BJ (cell line): ENCODE measurements around the gene PPP3CA. TPM values are rescaled to one million over a fixed set of nuclear protein-coding genes. Genes with fewer than 3 reads are reported as not detected.

ENCODE experiments used
- CTCF ChIA-PET: fragments of 350-600 bp; formaldehyde crosslinking; extraction: SDS; loops from one replicate; lab custom pipeline; 2021; ENCODE audit warnings: antibody characterized with exemption, inconsistent platforms; lab: Yijun Ruan, JAX
- POLR2A ChIA-PET: fragments of 300-600 bp; sonication (Branson Sonifier 250); formaldehyde crosslinking; extraction: SDS; loops from one replicate; lab custom pipeline; 2021; ENCODE audit warnings: antibody characterized with exemption; lab: Charles Lee
- DNase-seq: peaks from one replicate; pipeline ENCODE4 v3.0.0-alpha.2; 2011; ENCODE audit warnings: low read depth
- H3K27me3 ChIP-seq: 2 replicates; pipeline ENCODE4 v1.6.0; 2011; ENCODE audit warnings: low read length; ENCODE audit not compliant: control insufficient read depth, insufficient read depth
- H3K36me3 ChIP-seq: 2 replicates; pipeline ENCODE4 v1.5.1; 2011; ENCODE audit warnings: low read length; ENCODE audit not compliant: control insufficient read depth, insufficient read depth
- H3K4me3 ChIP-seq: 2 replicates; pipeline ENCODE4 v1.5.1; 2011; ENCODE audit warnings: low read depth, mild to moderate bottlenecking, control low read depth, low read length
- polyA plus RNA-seq: library from polyadenylated mRNA; depleted of rRNA; stranded (reverse); fragments of >200 nt; gene quantifications from 2 replicates; pipeline ENCODE4 v1.2.3, GENCODE V29; 2011
- TF ChIP-seq, protein P1 (sequence below): IDR thresholded peaks from 2 replicates; pipeline ENCODE4 v1.5.1; 2011; ENCODE audit warnings: low read depth, mild to moderate bottlenecking, control low read depth, inconsistent platforms, low read length, moderate library complexity; ENCODE audit not compliant: insufficient read depth

The PPP3CA gene
- polyA plus RNA-seq, 1 experiment, result 10.6 TPM

DNA sequence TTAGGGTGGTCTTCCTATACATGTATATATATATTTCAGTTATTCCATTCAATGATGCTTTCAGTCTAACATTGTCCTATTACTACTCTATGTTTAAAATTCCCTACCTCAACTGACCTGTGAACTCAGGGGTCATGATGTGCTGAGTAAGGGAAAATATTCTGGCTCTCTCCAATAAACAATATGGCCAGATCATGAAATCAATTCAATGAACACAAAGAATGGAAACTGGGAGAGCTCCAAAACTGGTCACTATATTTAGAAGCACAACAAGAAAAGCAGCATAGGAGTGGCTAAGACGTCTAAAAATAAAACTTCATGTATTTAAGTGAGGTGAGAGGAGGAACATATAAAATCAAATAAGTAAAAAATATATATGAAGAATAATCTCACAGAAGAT, 304.5 kb downstream of the PPP3CA start:
- CTCF ChIA-PET, result no interaction called here
- TF ChIP-seq, protein P1, sequence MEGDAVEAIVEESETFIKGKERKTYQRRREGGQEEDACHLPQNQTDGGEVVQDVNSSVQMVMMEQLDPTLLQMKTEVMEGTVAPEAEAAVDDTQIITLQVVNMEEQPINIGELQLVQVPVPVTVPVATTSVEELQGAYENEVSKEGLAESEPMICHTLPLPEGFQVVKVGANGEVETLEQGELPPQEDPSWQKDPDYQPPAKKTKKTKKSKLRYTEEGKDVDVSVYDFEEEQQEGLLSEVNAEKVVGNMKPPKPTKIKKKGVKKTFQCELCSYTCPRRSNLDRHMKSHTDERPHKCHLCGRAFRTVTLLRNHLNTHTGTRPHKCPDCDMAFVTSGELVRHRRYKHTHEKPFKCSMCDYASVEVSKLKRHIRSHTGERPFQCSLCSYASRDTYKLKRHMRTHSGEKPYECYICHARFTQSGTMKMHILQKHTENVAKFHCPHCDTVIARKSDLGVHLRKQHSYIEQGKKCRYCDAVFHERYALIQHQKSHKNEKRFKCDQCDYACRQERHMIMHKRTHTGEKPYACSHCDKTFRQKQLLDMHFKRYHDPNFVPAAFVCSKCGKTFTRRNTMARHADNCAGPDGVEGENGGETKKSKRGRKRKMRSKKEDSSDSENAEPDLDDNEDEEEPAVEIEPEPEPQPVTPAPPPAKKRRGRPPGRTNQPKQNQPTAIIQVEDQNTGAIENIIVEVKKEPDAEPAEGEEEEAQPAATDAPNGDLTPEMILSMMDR, result no peak
- H3K27me3 ChIP-seq, result no peaks in the 10 kb centered on the region

DNA sequence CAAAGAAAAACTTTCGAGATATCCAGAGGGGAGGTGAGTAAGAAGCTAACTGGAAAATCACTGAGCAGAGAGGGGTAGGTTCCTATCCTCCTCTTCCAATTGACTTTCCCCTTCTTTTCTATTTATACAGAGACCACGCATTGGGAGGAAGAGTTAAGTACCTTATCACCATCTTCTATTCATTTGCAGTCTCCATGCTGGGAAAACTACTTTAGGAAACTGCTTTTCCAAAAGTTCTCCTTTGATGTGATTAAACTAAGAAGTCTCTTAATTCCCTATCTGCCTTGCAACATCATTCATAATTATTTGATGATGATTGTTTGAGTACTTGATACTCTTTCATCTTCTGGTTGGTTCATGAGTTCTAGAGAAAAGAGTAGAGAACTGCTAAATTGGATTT, 306.6 kb downstream of the PPP3CA start:
- ChIA-PET CTCF (no interaction called here), POLR2A (no interaction called here)
- Histone ChIP-seq H3K4me3 (no peak overlapping the region), H3K36me3 (0 out of 2 replicates have a peak, but pooled peaks cover 1% of the 10 kb centered on the region), H3K27me3 (no peaks in the 10 kb centered on the region)
- no peak for DNase-seq
- TF ChIP-seq, protein P1, result no peak

More for the DNA sequence above, 304.5 kb downstream of the PPP3CA start:
- DNase-seq, result no peak
- POLR2A ChIA-PET, result no interaction called here
- no peaks in the 10 kb centered on the region for H3K36me3 ChIP-seq
- H3K4me3 ChIP-seq, result no peak overlapping the region

DNA sequence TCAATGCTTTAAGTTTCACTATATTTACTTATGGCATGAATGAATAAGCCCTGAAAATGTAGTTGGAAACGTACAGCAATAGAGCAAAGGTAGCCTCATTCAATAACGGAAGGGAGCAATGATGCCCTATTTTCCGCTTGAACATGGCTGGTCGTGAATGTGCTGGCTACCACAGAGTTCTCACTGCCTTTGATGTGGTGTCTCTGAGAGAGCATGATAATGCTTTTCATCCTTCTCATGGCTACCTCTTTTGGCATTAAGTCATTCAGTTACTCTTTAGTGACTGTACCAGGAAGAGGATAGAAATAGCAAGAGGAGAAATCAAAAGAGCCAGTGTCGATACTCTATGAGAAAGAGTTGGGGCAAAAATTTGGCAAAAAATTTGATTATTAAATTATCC, 308.0 kb downstream of the PPP3CA start:
- Histone ChIP-seq H3K27me3 (no peaks in the 10 kb centered on the region), H3K36me3 (0 out of 2 replicates have a peak, but pooled peaks cover 1% of the 10 kb centered on the region), H3K4me3 (no peak overlapping the region)
- TF ChIP-seq, protein P1, result no peak
- CTCF ChIA-PET, result no interaction called here
- POLR2A ChIA-PET, result no interaction called here
- no peak for DNase-seq

DNA sequence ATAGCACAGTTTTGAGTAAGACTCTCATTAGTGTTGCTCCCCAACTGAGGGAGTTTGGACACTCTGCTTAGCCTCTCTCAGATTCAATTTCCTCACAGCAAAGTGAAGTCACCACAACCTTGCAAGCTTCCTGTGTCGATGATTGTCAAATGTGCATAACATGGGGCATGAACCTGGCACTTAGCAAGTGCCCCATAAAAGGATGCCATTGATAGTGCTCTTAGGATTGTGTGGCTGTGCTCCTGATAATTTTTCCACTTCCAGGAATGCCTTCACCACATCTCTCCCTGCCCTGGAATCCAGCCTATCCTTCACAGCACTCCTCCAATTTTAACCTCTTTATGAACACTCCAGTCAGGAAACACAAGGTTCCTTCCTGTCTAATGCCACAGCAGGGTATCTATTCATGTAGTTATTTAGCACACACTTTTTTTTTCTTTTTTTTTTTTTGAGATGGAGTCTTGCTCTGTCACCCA, 309.4 kb downstream of the PPP3CA start:
- POLR2A ChIA-PET, result no interaction called here
- CTCF ChIA-PET, result no interaction called here
- H3K27me3 ChIP-seq, result no peaks in the 10 kb centered on the region
- TF ChIP-seq, protein P1, result no peak
- no peak for DNase-seq
- H3K36me3 ChIP-seq, result peaks cover 1% of the 10 kb centered on the region; the same call in 1 of the 2 replicates
- no peak overlapping the region for H3K4me3 ChIP-seq

DNA sequence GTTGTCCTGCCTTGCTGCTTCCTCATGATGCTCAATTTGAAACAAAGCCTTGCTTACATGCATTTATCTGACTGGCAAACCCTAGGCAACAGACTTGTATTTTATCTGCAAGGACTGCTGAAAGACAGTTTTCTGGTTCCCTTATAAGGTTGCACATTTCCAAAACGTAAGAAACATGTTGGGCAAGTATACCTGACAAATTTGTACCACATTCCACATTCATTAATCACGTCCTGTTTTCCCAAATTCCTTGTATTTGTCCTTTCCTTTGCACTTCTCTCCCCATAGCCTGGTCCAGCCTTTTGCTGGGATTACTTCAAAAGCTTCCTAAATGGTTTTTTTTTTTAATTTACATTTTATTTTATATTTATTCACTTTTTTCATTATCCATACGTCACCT, 310.1 kb downstream of the PPP3CA start:
- DNase-seq, result no peak
- Histone ChIP-seq H3K36me3 (peaks cover 1% of the 10 kb centered on the region; the same call in 1 of the 2 replicates), H3K27me3 (no peaks in the 10 kb centered on the region), H3K4me3 (no peak overlapping the region)
- TF ChIP-seq, protein P1, result no peak
- CTCF ChIA-PET, result no interaction called here
- POLR2A ChIA-PET, result interaction anchor here (0.6 kb wide), 1 partner anchor 105 kb away, joined by 5 read pairs; no protein-coding TSS in a partner anchor
